Lower leg skin (tissue), 4 donors: ENCODE results near the gene CPXM1. TPM values are rescaled to one million over a fixed set of nuclear protein-coding genes. Genes with fewer than 3 reads are reported as not detected.

Source experiments
- DNase-seq, 2 donors: peaks; one replicate each; pipeline ENCODE4 v3.0.0-alpha.2; 2019; ENCODE audit warnings: low spot score in 2 of 2
- H3K4me3 ChIP-seq: fragments of 200-600 bp; sonication (generic); 2 replicates; pipeline ENCODE4 v1.5.1; 2017; ENCODE audit warnings: mild to moderate bottlenecking, low read depth; ENCODE audit not compliant: poor library complexity, severe bottlenecking
- CTCF ChIP-seq, 3 donors: fragments of 450-650 bp; IDR thresholded peaks; one replicate each; pipeline ENCODE4 v1.5.1; 2016; ENCODE audit warnings: antibody characterized with exemption in 3 of 3, mild to moderate bottlenecking in 3 of 3, moderate library complexity in 2 of 3
- POLR2A ChIP-seq, 2 donors: fragments of 450-650 bp; IDR thresholded peaks; one replicate each; pipeline ENCODE4 v1.6.1; 2016 to 2017; ENCODE audit warnings: antibody characterized with exemption in 2 of 2, mild to moderate bottlenecking in 1 of 2, moderate library complexity in 1 of 2
- WGBS, 2 donors: methylation state at CpG; one replicate each; pipeline ENCODE4 v1.1.5; 2018; 5-methylcytosine and 5-hydroxymethylcytosine counted together
- intact Hi-C: fragments of 100-400 bp; cut with DNase I; formaldehyde crosslinking; loops from one replicate; pipeline ENCODE4 v1.15.0; 2023; ENCODE audit warnings: low total_unique reads
- total RNA-seq, 4 donors: library from RNA; depleted of rRNA; stranded (reverse); fragments of >200 nt; gene quantifications; one replicate each; pipeline ENCODE4 v1.1.0, GENCODE V29; 2016

The CPXM1 gene
- total RNA-seq, 4 donors from 2014 or later, result 0.12 to 3.6 (median 1.4) TPM

DNA sequence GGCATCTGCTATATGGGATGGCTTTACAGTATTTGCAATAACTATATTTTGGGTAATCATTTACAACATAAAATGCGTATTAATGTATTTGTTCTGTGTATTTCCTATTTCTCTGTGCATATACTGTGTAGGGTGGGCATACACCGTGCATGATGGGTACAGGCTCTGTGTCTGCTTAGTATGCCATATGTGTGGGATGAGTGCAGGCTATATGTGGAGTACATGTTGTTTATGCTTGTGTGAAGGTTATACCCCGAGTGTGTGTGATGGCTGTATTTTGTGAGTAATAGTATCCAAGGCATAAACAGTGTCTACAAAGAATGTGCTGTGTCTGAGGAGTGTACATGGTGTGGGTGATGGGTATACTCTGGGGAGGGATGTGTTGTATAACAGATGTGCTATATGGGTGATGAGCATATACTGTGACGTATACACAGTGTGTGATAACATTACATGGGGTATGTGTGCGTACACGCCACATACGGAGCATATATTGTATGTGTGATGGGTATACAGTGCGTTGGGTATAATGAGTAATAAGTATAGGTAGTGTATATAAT is 52.7 kb downstream of the CPXM1 start:
- TF ChIP-seq CTCF (IDR thresholded peaks at IDR 0.05) (no peak), POLR2A (IDR thresholded peaks at IDR 0.05) (no peak)
- intact Hi-C loops, result no loop called here
- H3K4me3 ChIP-seq, result no peak overlapping the region
- DNase-seq, result peak in 1 of 2 donors; percentile 17
- WGBS, 2 donors, result 80% methylated on average over 8 of the region's 8 CpGs

GRCh38 chr20:2746636-2747265 is 53.7 kb downstream of the CPXM1 start:
- WGBS, 2 donors, result 67 to 70% methylated on average over 8 of the region's 8 CpGs
- TF ChIP-seq CTCF (IDR thresholded peaks at IDR 0.05) (no peak), POLR2A (IDR thresholded peaks at IDR 0.05) (no peak)
- DNase-seq, result peak in 1 of 2 donors; percentile 68
- H3K4me3 ChIP-seq, result no peak overlapping the region
- intact Hi-C loops, result no loop called here

DNA sequence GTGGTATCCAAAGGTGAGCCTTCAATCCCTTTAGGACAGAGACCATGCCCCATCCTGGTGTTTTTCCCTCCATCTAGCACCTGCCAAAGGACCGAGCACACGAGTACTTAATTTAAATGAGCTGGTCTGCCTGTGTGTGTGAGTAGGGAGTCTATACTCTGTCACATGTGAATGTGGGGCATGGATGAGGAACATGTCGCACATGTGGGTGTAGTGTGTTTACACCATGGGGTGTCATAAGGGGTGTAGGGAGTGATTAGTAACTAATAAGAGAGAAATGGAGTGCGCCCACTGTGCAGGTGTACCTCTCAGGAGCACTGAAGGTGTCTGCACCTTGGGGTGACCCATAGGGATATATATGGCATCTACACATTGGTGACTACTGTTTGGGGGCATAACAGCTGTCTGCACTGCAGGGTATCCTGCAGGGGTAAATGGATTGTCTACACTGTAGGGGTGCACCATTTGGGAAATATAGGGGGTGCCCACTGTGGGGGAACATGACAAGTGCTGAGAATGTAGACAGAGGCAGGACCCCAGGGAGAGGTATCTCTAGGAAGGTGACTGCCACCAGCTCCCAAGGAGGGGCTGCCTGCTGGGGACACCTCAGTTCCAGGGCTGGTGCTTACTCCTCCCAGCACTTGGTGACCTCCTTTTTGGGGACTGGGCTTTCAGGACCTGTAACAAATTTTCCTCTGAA is 54.3 kb downstream of the CPXM1 start:
- intact Hi-C loops, result no loop called here
- TF ChIP-seq CTCF (IDR thresholded peaks at IDR 0.05) (no peak), POLR2A (IDR thresholded peaks at IDR 0.05) (no peak)
- 83 to 91% methylated on average over 4 of the region's 4 CpGs for WGBS, 2 donors
- H3K4me3 ChIP-seq, result no peak overlapping the region
- DNase-seq, result peak in 1 of 2 donors; percentile 63

- no peak overlapping the region for H3K4me3 ChIP-seq
- intact Hi-C loops, result no loop called here
- TF ChIP-seq POLR2A (IDR thresholded peaks at IDR 0.05) (no peak), CTCF (IDR thresholded peaks at IDR 0.05) (no peak)
- 75 to 79% methylated on average over 12 of the region's 12 CpGs for WGBS, 2 donors
- no peak for DNase-seq
Measured at GRCh38 chr20:2745060-2745910, 55.1 kb downstream of the CPXM1 start.

Other genes with a start within 250 kb of the CPXM1 start
- gene NOP56, start 148.0 kb downstream of the CPXM1 start, total RNA-seq, result 10 to 100 TPM; 51.5 to 64.7 (median 56.6) TPM
- 100 to 1,000 TPM; 121 to 151 (median 126) TPM for gene IDH3B, start 136.4 kb downstream of the CPXM1 start, total RNA-seq
- gene EBF4, start 107.8 kb downstream of the CPXM1 start, total RNA-seq, result 1 to 10 TPM; 5.0 to 9.9 (median 7.7) TPM
- gene C20orf141, start 14.4 kb upstream of the CPXM1 start, total RNA-seq, result not detected
- not detected for gene TMEM239, start 15.7 kb upstream of the CPXM1 start, total RNA-seq
- gene PCED1A, start 40.0 kb upstream of the CPXM1 start, total RNA-seq, result 10 to 100 TPM; 10.6 to 16.6 (median 13.1) TPM
- gene VPS16, start 40.1 kb upstream of the CPXM1 start, total RNA-seq, result 10 to 100 TPM; 34.9 to 39.2 (median 37.7) TPM
- 10 to 100 TPM; 50.7 to 96.7 (median 64.1) TPM for gene PTPRA, start 72.9 kb upstream of the CPXM1 start, total RNA-seq
- not detected for gene GNRH2, start 243.0 kb upstream of the CPXM1 start, total RNA-seq
- gene MRPS26, start 245.4 kb upstream of the CPXM1 start, total RNA-seq, result 10 to 100 TPM; 71.5 to 86.4 (median 76.5) TPM